GM23338 (cell line): ENCODE data around the gene RPS15A. TPM values are rescaled to one million over a fixed set of nuclear protein-coding genes. Genes with fewer than 3 reads are reported as not detected.

Experiments used
- ATAC-seq: fragments of 200-7000 bp; cut with Tn5 transposase; 3 replicates; pipeline ENCODE4 v1.9.1; 2020
- DNase-seq: peaks from one replicate; pipeline ENCODE4 v3.0.0-alpha.2; 2015; ENCODE audit warnings: low spot score
- H2AFZ ChIP-seq: fragments of 200-600 bp; sonication (generic); 2 replicates; pipeline ENCODE4 v1.8.0; 2016; ENCODE audit warnings: antibody characterized with exemption, mild to moderate bottlenecking, moderate library complexity
- H3F3A ChIP-seq: fragments of 200-600 bp; sonication (generic); replicated peaks from 2 replicates; pipeline ENCODE4 v1.8.0; 2017; ENCODE audit warnings: antibody characterized with exemption, mixed run types, low read depth
- H3K27ac ChIP-seq: fragments of 200-600 bp; sonication (generic); 2 replicates; pipeline ENCODE4 v1.6.1; 2016; ENCODE audit warnings: low read depth
- H3K27me3 ChIP-seq: fragments of 200-600 bp; sonication (generic); 2 replicates; pipeline ENCODE4 v1.8.0; 2016; ENCODE audit warnings: mild to moderate bottlenecking, mixed run types, moderate library complexity; ENCODE audit not compliant: insufficient read depth
- H3K36me3 ChIP-seq: fragments of 200-600 bp; sonication (generic); 2 replicates; pipeline ENCODE4 v1.8.0; 2016; ENCODE audit warnings: mild to moderate bottlenecking; ENCODE audit not compliant: insufficient read depth
- H3K4me1 ChIP-seq: fragments of 200-600 bp; sonication (generic); 2 replicates; pipeline ENCODE4 v1.8.0; 2016; ENCODE audit warnings: mild to moderate bottlenecking, moderate library complexity; ENCODE audit not compliant: insufficient read depth
- H3K4me2 ChIP-seq: fragments of 200-600 bp; sonication (generic); 2 replicates; pipeline ENCODE4 v1.7.1; 2017; ENCODE audit warnings: mixed run types
- H3K4me3 ChIP-seq: fragments of 200-600 bp; sonication (generic); 2 replicates; pipeline ENCODE4 v1.6.1; 2016; ENCODE audit warnings: mixed run types
- H3K79me2 ChIP-seq: fragments of 200-600 bp; sonication (generic); replicated peaks from 2 replicates; pipeline ENCODE4 v1.8.0; 2017; ENCODE audit warnings: mild to moderate bottlenecking; ENCODE audit not compliant: insufficient read depth
- H3K9me2 ChIP-seq: fragments of 200-600 bp; sonication (generic); 2 replicates; pipeline ENCODE4 v1.8.0; 2017; ENCODE audit not compliant: insufficient read depth
- H4K20me1 ChIP-seq: fragments of 200-600 bp; sonication (generic); replicated peaks from 2 replicates; pipeline ENCODE4 v1.8.0; 2017; ENCODE audit warnings: mild to moderate bottlenecking; ENCODE audit not compliant: insufficient read depth
- H3K27ac Mint-ChIP-seq: 2 replicates; pipeline ENCODE4 v1.8.0; 2020; ENCODE audit warnings: inconsistent platforms, mild to moderate bottlenecking, moderate library complexity, mixed read lengths
- H3K27me3 Mint-ChIP-seq: 3 replicates; pipeline ENCODE4 v1.8.0; 2022; ENCODE audit warnings: low read depth, mild to moderate bottlenecking, moderate library complexity, mixed read lengths, inconsistent platforms; ENCODE audit not compliant: insufficient read depth, poor library complexity
- H3K36me3 Mint-ChIP-seq: 3 replicates; pipeline ENCODE4 v1.8.0; 2021; ENCODE audit warnings: low read depth, mild to moderate bottlenecking, inconsistent platforms, moderate library complexity, mixed read lengths
- H3K4me1 Mint-ChIP-seq: 3 replicates; pipeline ENCODE4 v1.8.0; 2020; ENCODE audit warnings: mild to moderate bottlenecking, inconsistent platforms, mixed read lengths
- H3K4me3 Mint-ChIP-seq: 3 replicates; pipeline ENCODE4 v1.8.0; 2021; ENCODE audit warnings: moderate library complexity, mild to moderate bottlenecking, inconsistent platforms, mixed read lengths
- H3K9me3 Mint-ChIP-seq: 3 replicates; pipeline ENCODE4 v1.8.0; 2020; ENCODE audit warnings: moderate library complexity, mild to moderate bottlenecking, inconsistent platforms, mixed read lengths
- CREB1 ChIP-seq: fragments of 250-450 bp; sonication (Bioruptor Pico); IDR thresholded peaks from 2 replicates; pipeline ENCODE4 v1.5.0; 2020; ENCODE audit warnings: low read depth, mild to moderate bottlenecking, moderate library complexity
- CTCF ChIP-seq, 2 experiments: fragments of 200-600 bp in 1 of 2; sonication (generic) in 1 of 2; conservative IDR thresholded peaks; 2 replicates each; pipeline versions ENCODE4 v1.5.1 to v1.6.1; 2016 to 2017; ENCODE audit warnings: antibody characterized with exemption in 2 of 2, low read depth in 2 of 2, mild to moderate bottlenecking in 2 of 2, moderate library complexity in 1 of 2
- POLR2AphosphoS5 ChIP-seq: IDR thresholded peaks from 2 replicates; pipeline ENCODE4 v1.6.1; 2016; ENCODE audit warnings: antibody characterized with exemption, low read depth
- ZNF114 ChIP-seq: fragments of 250-450 bp; sonication (Bioruptor Pico); IDR thresholded peaks from 2 replicates; pipeline ENCODE4 v1.5.0; 2020; ENCODE audit warnings: mild to moderate bottlenecking, moderate library complexity
- ZNF331 ChIP-seq: fragments of 250-450 bp; sonication (Bioruptor Pico); IDR thresholded peaks from 2 replicates; pipeline ENCODE4 v1.5.0; 2020; ENCODE audit warnings: low read depth, mild to moderate bottlenecking, moderate library complexity
- polyA plus RNA-seq: library from polyadenylated mRNA; unstranded; fragments of >200 nt; fragmentation: Nextera tagmentation; extraction: Ambion mirVana; gene quantifications from 2 replicates; pipeline ENCODE4 v1.2.1, GENCODE V29; 2016
- total RNA-seq: library from RNA; depleted of rRNA; stranded (reverse); fragments of >200 nt; shearing (Covaris generic); gene quantifications from 2 replicates; pipeline ENCODE4 v1.2.3, GENCODE V29; 2014
- TF ChIP-seq, protein P1 (sequence below): fragments of 250-450 bp; sonication (Bioruptor Pico); IDR thresholded peaks from 2 replicates; pipeline ENCODE4 v1.5.0; 2020; ENCODE audit warnings: mild to moderate bottlenecking, moderate library complexity
- TF ChIP-seq, protein P2 (sequence below): IDR thresholded peaks from one replicate; pipeline ENCODE4 v1.6.1; 2018; ENCODE audit warnings: antibody characterized with exemption; ENCODE audit not compliant: unreplicated experiment

RPS15A gene
- total and polyA plus RNA-seq, 2 experiments from 2014 or later = 2,163 to 2,171 TPM

DNA sequence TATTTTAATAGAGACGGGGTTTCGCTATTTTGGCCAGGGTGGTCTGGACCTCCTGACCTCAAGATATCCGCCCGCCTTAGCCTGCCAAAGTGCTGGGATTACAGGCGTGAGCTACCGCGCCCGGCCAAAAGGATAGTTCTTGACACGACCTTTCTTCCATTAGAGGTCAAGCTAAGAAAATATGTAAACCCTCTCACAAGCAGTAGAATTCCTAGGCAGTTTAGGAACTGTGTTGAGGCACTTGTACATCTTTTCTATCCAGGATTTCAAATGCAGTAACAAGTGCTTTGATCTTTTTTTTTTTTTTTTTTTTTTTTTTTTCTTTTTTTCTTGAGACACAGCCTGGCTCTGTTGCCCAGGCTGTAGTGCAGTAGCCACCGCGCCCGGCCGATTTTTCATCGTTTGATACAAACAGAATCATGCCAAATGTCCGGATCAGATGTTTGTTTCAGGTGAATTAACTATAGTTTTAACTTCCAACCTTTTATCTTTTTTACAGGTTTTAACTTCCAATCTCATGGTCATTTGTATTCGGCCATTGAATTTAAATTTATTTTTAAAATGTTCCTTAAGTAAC, 12.7 kb upstream of the RPS15A start (continued):
- TF ChIP-seq, protein P1, sequence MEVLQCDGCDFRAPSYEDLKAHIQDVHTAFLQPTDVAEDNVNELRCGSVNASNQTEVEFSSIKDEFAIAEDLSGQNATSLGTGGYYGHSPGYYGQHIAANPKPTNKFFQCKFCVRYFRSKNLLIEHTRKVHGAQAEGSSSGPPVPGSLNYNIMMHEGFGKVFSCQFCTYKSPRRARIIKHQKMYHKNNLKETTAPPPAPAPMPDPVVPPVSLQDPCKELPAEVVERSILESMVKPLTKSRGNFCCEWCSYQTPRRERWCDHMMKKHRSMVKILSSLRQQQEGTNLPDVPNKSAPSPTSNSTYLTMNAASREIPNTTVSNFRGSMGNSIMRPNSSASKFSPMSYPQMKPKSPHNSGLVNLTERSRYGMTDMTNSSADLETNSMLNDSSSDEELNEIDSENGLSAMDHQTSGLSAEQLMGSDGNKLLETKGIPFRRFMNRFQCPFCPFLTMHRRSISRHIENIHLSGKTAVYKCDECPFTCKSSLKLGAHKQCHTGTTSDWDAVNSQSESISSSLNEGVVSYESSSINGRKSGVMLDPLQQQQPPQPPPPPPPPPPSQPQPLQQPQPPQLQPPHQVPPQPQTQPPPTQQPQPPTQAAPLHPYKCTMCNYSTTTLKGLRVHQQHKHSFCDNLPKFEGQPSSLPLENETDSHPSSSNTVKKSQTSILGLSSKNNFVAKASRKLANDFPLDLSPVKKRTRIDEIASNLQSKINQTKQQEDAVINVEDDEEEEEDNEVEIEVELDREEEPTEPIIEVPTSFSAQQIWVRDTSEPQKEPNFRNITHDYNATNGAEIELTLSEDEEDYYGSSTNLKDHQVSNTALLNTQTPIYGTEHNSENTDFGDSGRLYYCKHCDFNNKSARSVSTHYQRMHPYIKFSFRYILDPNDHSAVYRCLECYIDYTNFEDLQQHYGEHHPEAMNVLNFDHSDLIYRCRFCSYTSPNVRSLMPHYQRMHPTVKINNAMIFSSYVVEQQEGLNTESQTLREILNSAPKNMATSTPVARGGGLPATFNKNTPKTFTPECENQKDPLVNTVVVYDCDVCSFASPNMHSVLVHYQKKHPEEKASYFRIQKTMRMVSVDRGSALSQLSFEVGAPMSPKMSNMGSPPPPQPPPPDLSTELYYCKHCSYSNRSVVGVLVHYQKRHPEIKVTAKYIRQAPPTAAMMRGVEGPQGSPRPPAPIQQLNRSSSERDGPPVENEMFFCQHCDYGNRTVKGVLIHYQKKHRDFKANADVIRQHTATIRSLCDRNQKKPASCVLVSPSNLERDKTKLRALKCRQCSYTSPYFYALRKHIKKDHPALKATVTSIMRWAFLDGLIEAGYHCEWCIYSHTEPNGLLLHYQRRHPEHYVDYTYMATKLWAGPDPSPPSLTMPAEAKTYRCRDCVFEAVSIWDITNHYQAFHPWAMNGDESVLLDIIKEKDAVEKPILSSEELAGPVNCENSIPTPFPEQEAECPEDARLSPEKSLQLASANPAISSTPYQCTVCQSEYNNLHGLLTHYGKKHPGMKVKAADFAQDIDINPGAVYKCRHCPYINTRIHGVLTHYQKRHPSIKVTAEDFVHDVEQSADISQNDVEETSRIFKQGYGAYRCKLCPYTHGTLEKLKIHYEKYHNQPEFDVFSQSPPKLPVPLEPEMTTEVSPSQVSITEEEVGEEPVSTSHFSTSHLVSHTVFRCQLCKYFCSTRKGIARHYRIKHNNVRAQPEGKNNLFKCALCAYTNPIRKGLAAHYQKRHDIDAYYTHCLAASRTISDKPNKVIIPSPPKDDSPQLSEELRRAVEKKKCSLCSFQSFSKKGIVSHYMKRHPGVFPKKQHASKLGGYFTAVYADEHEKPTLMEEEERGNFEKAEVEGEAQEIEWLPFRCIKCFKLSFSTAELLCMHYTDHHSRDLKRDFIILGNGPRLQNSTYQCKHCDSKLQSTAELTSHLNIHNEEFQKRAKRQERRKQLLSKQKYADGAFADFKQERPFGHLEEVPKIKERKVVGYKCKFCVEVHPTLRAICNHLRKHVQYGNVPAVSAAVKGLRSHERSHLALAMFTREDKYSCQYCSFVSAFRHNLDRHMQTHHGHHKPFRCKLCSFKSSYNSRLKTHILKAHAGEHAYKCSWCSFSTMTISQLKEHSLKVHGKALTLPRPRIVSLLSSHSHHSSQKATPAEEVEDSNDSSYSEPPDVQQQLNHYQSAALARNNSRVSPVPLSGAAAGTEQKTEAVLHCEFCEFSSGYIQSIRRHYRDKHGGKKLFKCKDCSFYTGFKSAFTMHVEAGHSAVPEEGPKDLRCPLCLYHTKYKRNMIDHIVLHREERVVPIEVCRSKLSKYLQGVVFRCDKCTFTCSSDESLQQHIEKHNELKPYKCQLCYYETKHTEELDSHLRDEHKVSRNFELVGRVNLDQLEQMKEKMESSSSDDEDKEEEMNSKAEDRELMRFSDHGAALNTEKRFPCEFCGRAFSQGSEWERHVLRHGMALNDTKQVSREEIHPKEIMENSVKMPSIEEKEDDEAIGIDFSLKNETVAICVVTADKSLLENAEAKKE = no peak
- TF ChIP-seq, protein P2, sequence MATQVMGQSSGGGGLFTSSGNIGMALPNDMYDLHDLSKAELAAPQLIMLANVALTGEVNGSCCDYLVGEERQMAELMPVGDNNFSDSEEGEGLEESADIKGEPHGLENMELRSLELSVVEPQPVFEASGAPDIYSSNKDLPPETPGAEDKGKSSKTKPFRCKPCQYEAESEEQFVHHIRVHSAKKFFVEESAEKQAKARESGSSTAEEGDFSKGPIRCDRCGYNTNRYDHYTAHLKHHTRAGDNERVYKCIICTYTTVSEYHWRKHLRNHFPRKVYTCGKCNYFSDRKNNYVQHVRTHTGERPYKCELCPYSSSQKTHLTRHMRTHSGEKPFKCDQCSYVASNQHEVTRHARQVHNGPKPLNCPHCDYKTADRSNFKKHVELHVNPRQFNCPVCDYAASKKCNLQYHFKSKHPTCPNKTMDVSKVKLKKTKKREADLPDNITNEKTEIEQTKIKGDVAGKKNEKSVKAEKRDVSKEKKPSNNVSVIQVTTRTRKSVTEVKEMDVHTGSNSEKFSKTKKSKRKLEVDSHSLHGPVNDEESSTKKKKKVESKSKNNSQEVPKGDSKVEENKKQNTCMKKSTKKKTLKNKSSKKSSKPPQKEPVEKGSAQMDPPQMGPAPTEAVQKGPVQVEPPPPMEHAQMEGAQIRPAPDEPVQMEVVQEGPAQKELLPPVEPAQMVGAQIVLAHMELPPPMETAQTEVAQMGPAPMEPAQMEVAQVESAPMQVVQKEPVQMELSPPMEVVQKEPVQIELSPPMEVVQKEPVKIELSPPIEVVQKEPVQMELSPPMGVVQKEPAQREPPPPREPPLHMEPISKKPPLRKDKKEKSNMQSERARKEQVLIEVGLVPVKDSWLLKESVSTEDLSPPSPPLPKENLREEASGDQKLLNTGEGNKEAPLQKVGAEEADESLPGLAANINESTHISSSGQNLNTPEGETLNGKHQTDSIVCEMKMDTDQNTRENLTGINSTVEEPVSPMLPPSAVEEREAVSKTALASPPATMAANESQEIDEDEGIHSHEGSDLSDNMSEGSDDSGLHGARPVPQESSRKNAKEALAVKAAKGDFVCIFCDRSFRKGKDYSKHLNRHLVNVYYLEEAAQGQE = no peak

DNA sequence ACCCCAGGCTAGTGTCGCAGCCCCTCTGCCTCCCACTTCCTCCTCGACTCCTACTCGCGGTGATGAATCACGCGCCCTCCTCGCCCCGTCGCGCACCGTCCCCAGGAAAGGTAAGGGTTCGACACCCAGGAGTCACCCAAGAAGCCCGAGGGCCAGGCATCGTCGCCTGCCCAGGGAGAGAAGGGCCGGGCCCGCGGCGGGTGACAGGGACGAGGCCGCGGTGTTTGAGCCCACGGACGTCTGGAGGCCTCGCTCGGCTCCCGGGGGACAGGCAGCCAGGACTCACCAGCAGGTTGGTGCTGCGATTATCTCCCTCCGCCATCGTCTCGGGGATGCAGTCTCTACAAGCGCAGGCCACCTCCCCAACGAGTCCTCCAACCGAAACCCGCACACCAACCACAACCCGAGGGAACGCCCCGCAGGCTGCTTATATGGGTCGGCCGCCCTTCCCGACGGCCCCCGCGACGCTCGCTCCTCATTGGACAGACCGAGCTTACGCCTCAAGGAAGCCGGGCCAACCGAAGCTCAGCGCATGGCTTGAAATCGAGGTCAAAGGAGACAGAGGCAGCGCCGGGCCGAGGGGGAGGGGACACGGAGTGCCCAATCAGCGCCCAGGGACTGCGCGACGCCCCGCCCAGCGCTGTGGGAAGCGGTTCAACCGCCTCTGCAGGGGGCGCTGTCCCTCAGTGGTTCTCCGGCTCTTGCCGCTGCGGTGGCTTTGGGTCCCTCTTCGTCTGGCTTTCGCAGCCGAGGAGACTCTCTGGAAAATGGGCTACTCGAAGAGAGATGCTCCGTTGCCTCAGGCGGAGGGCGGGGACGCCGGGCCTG, 11.2 kb upstream of the RPS15A start, which contains the start of gene ARL6IP1:
Gene ARL6IP1 (minus strand): TSS at position 405 of the 828 bp plus-strand sequence. CDS start 83 bp downstream, at position 322.
- H3K36me3 ChIP-seq = peaks cover 24% of the 10 kb centered on the region
- no peaks in the 10 kb centered on the region for H3K9me3 Mint-ChIP-seq
- H3K27me3 Mint-ChIP-seq = peaks cover 20% of the 10 kb centered on the region
- peak within 1 kb of the TSS; percentile 98 for H3K27ac ChIP-seq
- H3K4me3 ChIP-seq = peak within 1 kb of the TSS; percentile 88
- H3K4me2 ChIP-seq = peak within 1 kb of the TSS; percentile 84
- peaks cover 24% of the 10 kb centered on the region for H4K20me1 ChIP-seq
- H3K27me3 ChIP-seq = no peaks in the 10 kb centered on the region
- H3K36me3 Mint-ChIP-seq = peaks cover 37% of the 10 kb centered on the region
- no peaks in the 10 kb centered on the region for H3K9me2 ChIP-seq
- ATAC-seq = peak; percentile 94
- peaks cover 45% of the 10 kb centered on the region for H3K4me1 Mint-ChIP-seq
- peak; percentile 100 for DNase-seq
- H2AFZ ChIP-seq = no peak within 1 kb of the TSS
- H3K4me3 Mint-ChIP-seq = peak within 1 kb of the TSS; percentile 92
- H3K27ac Mint-ChIP-seq = peak within 1 kb of the TSS; percentile 97
- peaks cover 45% of the 10 kb centered on the region for H3K4me1 ChIP-seq
- H3F3A ChIP-seq = peaks cover 4% of the 10 kb centered on the region
- peaks cover 53% of the 10 kb centered on the region for H3K79me2 ChIP-seq
- TF ChIP-seq ZNF331 (CRISPR knock-in tag) = no peak
- TF ChIP-seq CREB1 (CRISPR knock-in tag) = peak; percentile 69
- peak; percentile 56 to 81 for TF ChIP-seq CTCF (conservative IDR thresholded peaks at IDR 0.05; ENCODE audit: low read depth in 2 of 2)
- no peak for TF ChIP-seq ZNF114
- TF ChIP-seq, protein P2 = peak; percentile 16
- TF ChIP-seq POLR2AphosphoS5 = peak; percentile 99
